C4-2B (cell line): Measurements from ENCODE around the gene HOXD8.

ENCODE experiments used
- ZFX ChIP-seq: fragments of 450-650 bp; IDR thresholded peaks from 2 replicates; pipeline ENCODE4 v1.6.1; 2017
- TF ChIP-seq, protein P1 (sequence below): fragments of 450-650 bp; conservative IDR thresholded peaks from 2 replicates; pipeline ENCODE4 v1.5.1; 2017; ENCODE audit warnings: mild to moderate bottlenecking

DNA sequence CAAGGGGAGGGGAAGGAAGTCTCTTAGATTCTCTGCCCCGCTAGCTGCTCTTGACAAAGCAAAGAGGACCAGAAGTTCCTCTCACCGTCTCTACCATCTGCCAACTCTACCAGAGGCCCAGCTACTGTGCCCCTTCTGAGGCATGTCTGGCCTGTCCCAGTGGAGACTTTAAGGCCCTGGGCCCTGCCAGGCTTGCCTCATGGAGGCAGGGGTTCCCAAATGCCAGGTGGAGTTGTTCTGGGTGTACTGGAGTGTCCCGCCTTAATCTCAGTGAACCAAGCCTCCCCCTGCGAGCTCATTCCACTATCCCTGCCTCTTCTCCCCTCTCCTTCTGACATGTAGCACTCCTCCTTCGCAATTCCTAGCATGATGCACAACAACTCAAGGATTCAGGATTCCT is 27.7 kb upstream of the HOXD8 start:
- TF ChIP-seq, protein P1, sequence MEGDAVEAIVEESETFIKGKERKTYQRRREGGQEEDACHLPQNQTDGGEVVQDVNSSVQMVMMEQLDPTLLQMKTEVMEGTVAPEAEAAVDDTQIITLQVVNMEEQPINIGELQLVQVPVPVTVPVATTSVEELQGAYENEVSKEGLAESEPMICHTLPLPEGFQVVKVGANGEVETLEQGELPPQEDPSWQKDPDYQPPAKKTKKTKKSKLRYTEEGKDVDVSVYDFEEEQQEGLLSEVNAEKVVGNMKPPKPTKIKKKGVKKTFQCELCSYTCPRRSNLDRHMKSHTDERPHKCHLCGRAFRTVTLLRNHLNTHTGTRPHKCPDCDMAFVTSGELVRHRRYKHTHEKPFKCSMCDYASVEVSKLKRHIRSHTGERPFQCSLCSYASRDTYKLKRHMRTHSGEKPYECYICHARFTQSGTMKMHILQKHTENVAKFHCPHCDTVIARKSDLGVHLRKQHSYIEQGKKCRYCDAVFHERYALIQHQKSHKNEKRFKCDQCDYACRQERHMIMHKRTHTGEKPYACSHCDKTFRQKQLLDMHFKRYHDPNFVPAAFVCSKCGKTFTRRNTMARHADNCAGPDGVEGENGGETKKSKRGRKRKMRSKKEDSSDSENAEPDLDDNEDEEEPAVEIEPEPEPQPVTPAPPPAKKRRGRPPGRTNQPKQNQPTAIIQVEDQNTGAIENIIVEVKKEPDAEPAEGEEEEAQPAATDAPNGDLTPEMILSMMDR, result no peak
- TF ChIP-seq ZFX, result no peak
